Neural cell (in vitro differentiated cells): ENCODE data around the gene DOP1B. TPM values are rescaled to one million over a fixed set of nuclear protein-coding genes. Genes with fewer than 3 reads are reported as not detected.

Experiments used
- H2AFZ ChIP-seq: fragments of 200-600, 300-800 bp; sonication (generic), shearing (Covaris generic); 2 replicates; pipeline ENCODE4 v1.6.0; 2014; ENCODE audit warnings: low read depth, mild to moderate bottlenecking, antibody characterized with exemption, low read length, moderate library complexity
- H3F3A ChIP-seq: fragments of 200-600 bp; shearing (Covaris generic); 2 replicates; pipeline ENCODE4 v1.6.1; 2016; ENCODE audit warnings: mild to moderate bottlenecking, moderate library complexity, mixed read lengths, antibody characterized with exemption, low read length; ENCODE audit not compliant: insufficient read depth, poor library complexity, severe bottlenecking
- H3K27ac ChIP-seq: fragments of 200-600, 300-800 bp; sonication (generic), shearing (Covaris generic); 2 replicates; pipeline ENCODE4 v1.5.1; 2014; ENCODE audit warnings: mild to moderate bottlenecking, low read length, moderate library complexity
- H3K27me3 ChIP-seq: fragments of 300-800, 200-600 bp; sonication (generic), shearing (Covaris generic); 2 replicates; pipeline ENCODE4 v1.6.0; 2014; ENCODE audit warnings: mild to moderate bottlenecking, low read depth, low read length, moderate library complexity; ENCODE audit not compliant: insufficient read depth
- H3K36me3 ChIP-seq: fragments of 300-800, 200-600 bp; sonication (generic), shearing (Covaris generic); 2 replicates; pipeline ENCODE4 v1.5.1; 2014; ENCODE audit warnings: mild to moderate bottlenecking, antibody characterized with exemption, low read length, moderate library complexity; ENCODE audit not compliant: insufficient read depth
- H3K4me2 ChIP-seq: fragments of 300-800, 200-600 bp; sonication (generic), shearing (Covaris generic); 2 replicates; pipeline ENCODE4 v1.6.0; 2014; ENCODE audit warnings: mild to moderate bottlenecking, low read length
- H3K4me3 ChIP-seq: fragments of 300-800, 200-600 bp; sonication (generic), shearing (Covaris generic); 2 replicates; pipeline ENCODE4 v1.5.1; 2014; ENCODE audit warnings: mild to moderate bottlenecking, low read length, moderate library complexity
- H3K79me2 ChIP-seq: fragments of 200-600 bp; shearing (Covaris generic); replicated peaks from 2 replicates; pipeline ENCODE4 v1.6.0; 2014; ENCODE audit warnings: mild to moderate bottlenecking, low read length, moderate library complexity; ENCODE audit not compliant: insufficient read depth
- H3K9ac ChIP-seq: fragments of 300-800, 200-600 bp; sonication (generic), shearing (Covaris generic); 2 replicates; pipeline ENCODE4 v1.6.1; 2016; ENCODE audit warnings: mild to moderate bottlenecking, low read length, mixed read lengths
- H3K9me2 ChIP-seq: fragments of 200-600 bp; shearing (Covaris generic); 2 replicates; pipeline ENCODE4 v1.6.1; 2016; ENCODE audit warnings: mild to moderate bottlenecking, low read length, mixed read lengths; ENCODE audit not compliant: insufficient read depth
- H3K9me3 ChIP-seq: fragments of 200-600, 300-800 bp; sonication (generic), shearing (Covaris generic); 2 replicates; pipeline ENCODE4 v1.6.1; 2016; ENCODE audit warnings: mild to moderate bottlenecking, mixed run types, low read length, moderate library complexity, mixed read lengths
- H4K20me1 ChIP-seq: fragments of 200-600 bp; shearing (Covaris generic); 2 replicates; pipeline ENCODE4 v1.6.1; 2016; ENCODE audit warnings: mild to moderate bottlenecking, mixed run types; ENCODE audit not compliant: insufficient read depth
- EZH2 ChIP-seq: fragments of 200-600, 300-800 bp; shearing (Covaris generic), sonication (generic); IDR thresholded peaks from 2 replicates; pipeline ENCODE4 v1.6.1; 2014; ENCODE audit warnings: antibody characterized with exemption, low read length, borderline replicate concordance, mild to moderate bottlenecking; ENCODE audit not compliant: insufficient read depth, poor library complexity, severe bottlenecking
- MXI1 ChIP-seq: fragments of 450-650 bp; conservative IDR thresholded peaks from 2 replicates; pipeline ENCODE4 v1.6.1; 2014; ENCODE audit warnings: antibody characterized with exemption, mild to moderate bottlenecking; ENCODE audit not compliant: poor library complexity, severe bottlenecking
- POLR2AphosphoS5 ChIP-seq: IDR thresholded peaks from 2 replicates; pipeline ENCODE4 v1.6.1; 2012
- RAD21 ChIP-seq: fragments of 450-650 bp; conservative IDR thresholded peaks from 2 replicates; pipeline ENCODE4 v1.6.1; 2014; ENCODE audit warnings: antibody characterized with exemption, mild to moderate bottlenecking, moderate library complexity
- REST ChIP-seq: IDR thresholded peaks from 2 replicates; pipeline ENCODE4 v1.6.1; 2012; ENCODE audit warnings: borderline replicate concordance
- SMC3 ChIP-seq: fragments of 450-650 bp; conservative IDR thresholded peaks from 2 replicates; pipeline ENCODE4 v1.6.1; 2014; ENCODE audit warnings: antibody characterized with exemption, mild to moderate bottlenecking, moderate library complexity; ENCODE audit not compliant: poor library complexity
- TAF1 ChIP-seq: IDR thresholded peaks from 2 replicates; pipeline ENCODE4 v1.6.1; 2012; ENCODE audit warnings: low read depth
- polyA minus RNA-seq: library from RNA; depleted of rRNA, polyadenylated mRNA; stranded (reverse); fragments of >200 nt; gene quantifications from 2 replicates; pipeline ENCODE4 v1.2.3, GENCODE V29; 2014
- polyA plus RNA-seq: library from polyadenylated mRNA; depleted of rRNA; stranded (reverse); fragments of >200 nt; gene quantifications from 2 replicates; pipeline ENCODE4 v1.2.3, GENCODE V29; 2014

Gene DOP1B
- polyA plus RNA-seq (14.0 and 19.1 TPM in 2 replicates), polyA minus RNA-seq (51.6 and 60.1 TPM in 2 replicates)

- Histone ChIP-seq H3K4me3 (peak within 1 kb of the TSS; percentile 95), H3K36me3 (no peaks in the 10 kb centered on the region), H3K27ac (peak within 1 kb of the TSS; percentile 58), H3K9me3 (no peaks in the 10 kb centered on the region), H3K9ac (peak within 1 kb of the TSS; percentile 87), H3K79me2 (peaks cover 27% of the 10 kb centered on the region), H3K9me2 (no peaks in the 10 kb centered on the region), H3K4me2 (peak within 1 kb of the TSS; percentile 97), H3F3A (no peaks in the 10 kb centered on the region), H4K20me1 (no peaks in the 10 kb centered on the region), H3K27me3 (peaks cover 11% of the 10 kb centered on the region), H2AFZ (peak within 1 kb of the TSS; percentile 65)
- TF ChIP-seq REST (peak; percentile 52), EZH2 (no peak), POLR2AphosphoS5 (peak; percentile 83), TAF1 (no peak), SMC3 (peak; percentile 18), RAD21 (no peak), MXI1 (peak; percentile 81)
These were observed at the start of gene DOP1B for GRCh38 chr21:36156815-36157670. DOP1B (plus strand) TSS chr21:36156824; CDS start chr21:36164734, 7,910 bp downstream.

GRCh38 chr21:36109868-36110267 lies 46.8 kb upstream of the DOP1B start:
- Histone ChIP-seq H3K36me3 (no peaks in the 10 kb centered on the region), H3K4me2 (no peak overlapping the region), H3K27me3 (peaks cover 7% of the 10 kb centered on the region), H3K9ac (no peak overlapping the region), H3K9me3 (no peaks in the 10 kb centered on the region), H3K79me2 (no peaks in the 10 kb centered on the region), H2AFZ (no peak overlapping the region), H3F3A (no peaks in the 10 kb centered on the region), H3K27ac (no peak overlapping the region), H3K4me3 (no peak overlapping the region), H4K20me1 (no peaks in the 10 kb centered on the region), H3K9me2 (no peaks in the 10 kb centered on the region)
- TF ChIP-seq EZH2 = no peak

GRCh38 chr21:36111238-36111637 lies 45.4 kb upstream of the DOP1B start:
- Histone ChIP-seq H3K27me3 (no peaks in the 10 kb centered on the region), H3K9me3 (no peaks in the 10 kb centered on the region), H3K36me3 (no peaks in the 10 kb centered on the region), H3F3A (no peaks in the 10 kb centered on the region), H3K9me2 (no peaks in the 10 kb centered on the region), H4K20me1 (no peaks in the 10 kb centered on the region), H2AFZ (no peak overlapping the region), H3K4me3 (no peak overlapping the region), H3K27ac (no peak overlapping the region), H3K79me2 (no peaks in the 10 kb centered on the region), H3K9ac (no peak overlapping the region), H3K4me2 (no peak overlapping the region)
- TF ChIP-seq RAD21 (no peak), REST (no peak), SMC3 (no peak)
